K562 (cell line): ENCODE measurements around the gene PTPRB. TPM values are rescaled to one million over a fixed set of nuclear protein-coding genes. Genes with fewer than 3 reads are reported as not detected.

Experiments used
- CBFA2T3 ChIP-seq: fragments of 450-650 bp; IDR thresholded peaks from 2 replicates; pipeline ENCODE4 v1.6.1; 2017
- CGGBP1 ChIP-seq: fragments of 250-450 bp; sonication (Bioruptor Pico); IDR thresholded peaks from 2 replicates; pipeline ENCODE4 v1.9.0; 2021; ENCODE audit warnings: mild to moderate bottlenecking
- CHCHD3 ChIP-seq: fragments of 250-450 bp; sonication (Bioruptor Pico); IDR thresholded peaks from 2 replicates; pipeline ENCODE4 v2.1.2; 2022; ENCODE audit warnings: mild to moderate bottlenecking
- CREB3L1 ChIP-seq: fragments of 450-650 bp; IDR thresholded peaks from 2 replicates; pipeline ENCODE4 v1.6.1; 2014; ENCODE audit warnings: low read depth, mild to moderate bottlenecking, moderate library complexity, borderline replicate concordance
- HDAC3 ChIP-seq: fragments of 450-650 bp; IDR thresholded peaks from 2 replicates; pipeline ENCODE4 v1.6.1; 2018; ENCODE audit warnings: borderline replicate concordance, mild to moderate bottlenecking, moderate library complexity; ENCODE audit not compliant: partially characterized antibody
- HMGN3 ChIP-seq: IDR thresholded peaks from 2 replicates; pipeline ENCODE4 v1.6.1; 2011; ENCODE audit warnings: borderline replicate concordance, low read depth, mild to moderate bottlenecking, mixed read lengths, low read length; ENCODE audit not compliant: insufficient read length; ENCODE audit errors: extremely low read depth
- JUND ChIP-seq, 2 experiments: IDR thresholded peaks; 2 replicates in 1 of 2; 3 replicates in 1 of 2; pipeline ENCODE4 v1.6.1; 2011; ENCODE audit warnings: borderline replicate concordance in 2 of 2, low read depth in 2 of 2, low read length in 2 of 2, improper control_type of control experiment in 1 of 2, missing biosample characterization in 1 of 2, missing genetic modification characterization in 1 of 2, missing genetic modification reagents in 1 of 2
- KLF16 ChIP-seq: IDR thresholded peaks from 2 replicates; pipeline ENCODE4 v1.6.1; 2016; ENCODE audit warnings: antibody characterized with exemption
- MTA3 ChIP-seq: fragments of 450-650 bp; formaldehyde crosslinking; IDR thresholded peaks from 2 replicates; pipeline ENCODE4 v1.6.1; 2017; ENCODE audit warnings: mild to moderate bottlenecking, borderline replicate concordance
- NELFE ChIP-seq: IDR thresholded peaks from 2 replicates; pipeline ENCODE4 v1.6.1; 2011; ENCODE audit warnings: mild to moderate bottlenecking; ENCODE audit not compliant: insufficient read depth, insufficient read length
- OTX1 ChIP-seq: fragments of 450-650 bp; formaldehyde crosslinking; IDR thresholded peaks from 2 replicates; pipeline ENCODE4 v1.4.0; 2022; ENCODE audit warnings: mild to moderate bottlenecking
- POLR2AphosphoS2 ChIP-seq: IDR thresholded peaks from 2 replicates; pipeline ENCODE4 v1.6.1; 2012; ENCODE audit warnings: low read length, improper control_type of control experiment
- PTTG1 ChIP-seq: fragments of 450-650 bp; IDR thresholded peaks from 2 replicates; pipeline ENCODE4 v1.6.1; 2016; ENCODE audit warnings: low read depth, mild to moderate bottlenecking, missing genetic modification characterization, missing compliant biosample characterization
- SMARCE1 ChIP-seq: fragments of 450-650 bp; IDR thresholded peaks from 2 replicates; pipeline ENCODE4 v1.7.1; 2016; ENCODE audit warnings: mild to moderate bottlenecking
- STAT5A ChIP-seq: IDR thresholded peaks from 2 replicates; pipeline ENCODE4 v1.6.1; 2012; ENCODE audit warnings: low read length, inconsistent platforms, borderline replicate concordance
- TARDBP ChIP-seq: fragments of 450-650 bp; IDR thresholded peaks from 2 replicates; pipeline ENCODE4 v1.6.1; 2016
- TBL1XR1 ChIP-seq, 2 experiments: IDR thresholded peaks; 2 replicates each; pipeline ENCODE4 v1.6.1; 2012; ENCODE audit warnings: improper control_type of control experiment in 2 of 2, low read length in 2 of 2, mild to moderate bottlenecking in 1 of 2
- TCF7 ChIP-seq: sonication (generic); IDR thresholded peaks from 2 replicates; pipeline ENCODE4 v1.6.1; 2016; ENCODE audit warnings: antibody characterized with exemption, borderline replicate concordance
- ZNF124 ChIP-seq: sonication (generic); formaldehyde crosslinking; IDR thresholded peaks from 2 replicates; pipeline ENCODE4 v1.8.1; 2022; ENCODE audit warnings: missing genetic modification reagents
- ZNF398 ChIP-seq: fragments of 250-450 bp; sonication (Bioruptor Pico); IDR thresholded peaks from 2 replicates; pipeline ENCODE4 v1.8.0; 2021; ENCODE audit warnings: moderate library complexity, mild to moderate bottlenecking, inconsistent platforms
- ZNF75A ChIP-seq: fragments of 450-650 bp; formaldehyde crosslinking; IDR thresholded peaks from 2 replicates; pipeline ENCODE4 v1.4.0; 2020; ENCODE audit warnings: mild to moderate bottlenecking
- polyA plus RNA-seq, 8 experiments: library from polyadenylated mRNA; depleted of rRNA in 4 of 8; stranded (reverse) in 5 of 8; unstranded in 3 of 8; fragments of >200 nt; fragmentation: Nextera tagmentation in 2 of 8; fragmentation: Illumina TruSeq in 1 of 8; extraction: Ambion mirVana in 2 of 8; extraction: Trizol in 1 of 8; gene quantifications; 2 replicates each; pipeline versions ENCODE4 v1.2.1 to v1.2.3, GENCODE V29; 2011 to 2014; ENCODE audit warnings: inconsistent platforms in 1 of 8, missing spikeins in 1 of 8
- total RNA-seq, 7 experiments: library from RNA; depleted of rRNA in 6 of 7; stranded (reverse); fragments of >200 nt in 6 of 7; fragmentation: Illumina TruSeq in 2 of 7; extraction: Trizol in 2 of 7; gene quantifications; 2 replicates each; pipeline versions ENCODE4 v1.2.1 to v1.2.3, GENCODE V29; 2011 to 2021; ENCODE audit warnings: low replicate concordance in 1 of 7

PTPRB gene
- total and polyA plus RNA-seq, 9 of the 15 experiments (the other 6 are each of a cell fraction or from before 2014, with no cell fraction given): 0.46 to 5.9 (median 3.1) TPM

GRCh38 chr12:70660620-70661219 lies 23.5 kb upstream of the PTPRB start (continued):
- no peak for TF ChIP-seq PTTG1 (tag)
- TF ChIP-seq TBL1XR1 (IDR thresholded peaks at IDR 0.05; ENCODE audit: low read length in 2 of 2): peak in 1 of 2 experiments; percentile 82; a peak in 2 of 4 replicates
- TF ChIP-seq KLF16: peak; percentile 64
- TF ChIP-seq OTX1 (CRISPR knock-in tag): no peak
- 0 out of 2 replicates have a peak, but pooled peaks have one; percentile 29 for TF ChIP-seq TCF7
- no peak for TF ChIP-seq NELFE
- no peak for TF ChIP-seq MTA3
- no peak for TF ChIP-seq ZNF124 (CRISPR knock-in tag)
- no peak for TF ChIP-seq TARDBP
- no peak for TF ChIP-seq ZNF398 (CRISPR knock-in tag)
- no peak for TF ChIP-seq STAT5A
- 0 out of 2 replicates have a peak, but pooled peaks have one; percentile 79 for TF ChIP-seq CHCHD3 (CRISPR knock-in tag)
- peak; percentile 82 for TF ChIP-seq JUND (IDR thresholded peaks at IDR 0.05; ENCODE audit: borderline replicate concordance, low read depth, low read length)
- peak; percentile 76; the same call in 2 of the 3 replicates for TF ChIP-seq JUND (tag; IDR thresholded peaks at IDR 0.05; ENCODE audit: borderline replicate concordance, low read depth, low read length)
- TF ChIP-seq CBFA2T3: peak; percentile 53; the same call in 1 of the 2 replicates
- no peak for TF ChIP-seq ZNF75A (CRISPR knock-in tag)
- 0 out of 2 replicates have a peak, but pooled peaks have one; percentile 17 for TF ChIP-seq SMARCE1
- no peak for TF ChIP-seq CGGBP1
- peak; percentile 35 for TF ChIP-seq HDAC3
- peak; percentile 80; the same call in 1 of the 2 replicates for TF ChIP-seq POLR2AphosphoS2
- TF ChIP-seq HMGN3: no peak
- TF ChIP-seq CREB3L1: no peak; the same call in 1 of the 2 replicates
